H9 (cell line): ENCODE results near the gene PNKD. TPM values are rescaled to one million over a fixed set of nuclear protein-coding genes. Genes with fewer than 3 reads are reported as not detected.

ENCODE experiments used
- DNase-seq: peaks from one replicate; pipeline ENCODE4 v3.0.0-alpha.2; 2017
- H2AFZ ChIP-seq: one replicate; pipeline ENCODE4 v1.6.1; 2013; ENCODE audit warnings: mild to moderate bottlenecking, low read length, control low read depth, moderate library complexity
- H2AK5ac ChIP-seq: 2 replicates; pipeline ENCODE4 v1.6.1; 2013; ENCODE audit warnings: low read length, control low read depth, mixed read lengths; ENCODE audit not compliant: insufficient read length
- H2BK120ac ChIP-seq: one replicate; pipeline ENCODE4 v1.6.1; 2013; ENCODE audit warnings: low read depth, mild to moderate bottlenecking, low read length, control low read depth, inconsistent platforms; ENCODE audit not compliant: poor library complexity, severe bottlenecking
- H2BK12ac ChIP-seq: 2 replicates; pipeline ENCODE4 v1.6.1; 2013; ENCODE audit warnings: low read length, control low read depth, mixed read lengths, low read depth; ENCODE audit not compliant: insufficient read length
- H2BK15ac ChIP-seq: 2 replicates; pipeline ENCODE4 v1.6.1; 2013; ENCODE audit warnings: low read depth, low read length, control low read depth
- H2BK20ac ChIP-seq: one replicate; pipeline ENCODE4 v1.6.1; 2013; ENCODE audit warnings: low read depth, mild to moderate bottlenecking, low read length, control low read depth, inconsistent platforms; ENCODE audit not compliant: poor library complexity, severe bottlenecking
- H2BK5ac ChIP-seq: 2 replicates; pipeline ENCODE4 v1.6.1; 2013; ENCODE audit warnings: low read length, control low read depth, mixed read lengths; ENCODE audit not compliant: insufficient read length
- H3K14ac ChIP-seq: 2 replicates; pipeline ENCODE4 v1.6.1; 2013; ENCODE audit warnings: low read length, control low read depth; ENCODE audit not compliant: insufficient read depth
- H3K18ac ChIP-seq: 2 replicates; pipeline ENCODE4 v1.6.1; 2013; ENCODE audit warnings: low read depth, mild to moderate bottlenecking, mixed read lengths, low read length, control low read depth; ENCODE audit not compliant: insufficient read length
- H3K23ac ChIP-seq: 2 replicates; pipeline ENCODE4 v1.6.1; 2013; ENCODE audit warnings: low read length, control low read depth, mixed read lengths, low read depth; ENCODE audit not compliant: insufficient read length
- H3K23me2 ChIP-seq: 2 replicates; pipeline ENCODE4 v1.6.1; 2013; ENCODE audit warnings: low read depth, mild to moderate bottlenecking, mixed read lengths, low read length, control low read depth; ENCODE audit not compliant: insufficient read length, poor library complexity, severe bottlenecking
- H3K27ac ChIP-seq: 2 replicates; pipeline ENCODE4 v1.5.1; 2013; ENCODE audit warnings: low read length, control low read depth, mixed read lengths, low read depth; ENCODE audit not compliant: insufficient read length
- H3K27me3 ChIP-seq: 2 replicates; pipeline ENCODE4 v1.6.1; 2013; ENCODE audit warnings: low read length, control low read depth, inconsistent platforms; ENCODE audit not compliant: insufficient read depth
- H3K4ac ChIP-seq: 2 replicates; pipeline ENCODE4 v1.6.1; 2013; ENCODE audit warnings: low read depth, mild to moderate bottlenecking, control low read depth, inconsistent platforms, low read length, moderate library complexity
- H3K4me1 ChIP-seq: 2 replicates; pipeline ENCODE4 v1.6.1; 2013; ENCODE audit warnings: low read length, control low read depth, inconsistent platforms; ENCODE audit not compliant: insufficient read depth
- H3K4me2 ChIP-seq: 2 replicates; pipeline ENCODE4 v1.6.1; 2013; ENCODE audit warnings: low read length, control low read depth, mixed read lengths; ENCODE audit not compliant: insufficient read length, insufficient read depth
- H3K56ac ChIP-seq: 2 replicates; pipeline ENCODE4 v1.6.1; 2013; ENCODE audit warnings: low read depth, mild to moderate bottlenecking, mixed read lengths, low read length, control low read depth; ENCODE audit not compliant: insufficient read length
- H3K79me1 ChIP-seq: 2 replicates; pipeline ENCODE4 v1.6.1; 2013; ENCODE audit warnings: low read depth, mild to moderate bottlenecking, moderate library complexity, low read length, control low read depth, inconsistent platforms; ENCODE audit not compliant: insufficient read depth, poor library complexity, severe bottlenecking
- H3K79me2 ChIP-seq: 2 replicates; pipeline ENCODE4 v1.6.1; 2013; ENCODE audit warnings: low read length, control low read depth, inconsistent platforms; ENCODE audit not compliant: insufficient read depth
- H3K9ac ChIP-seq: 2 replicates; pipeline ENCODE4 v1.6.1; 2013; ENCODE audit warnings: low read length, control low read depth, mixed read lengths; ENCODE audit not compliant: insufficient read length; ENCODE audit errors: extremely low read depth
- H3K9me3 ChIP-seq: one replicate; pipeline ENCODE4 v1.6.1; 2013; ENCODE audit warnings: low read depth, low read length, inconsistent platforms; ENCODE audit not compliant: control insufficient read depth
- H3T11ph ChIP-seq: one replicate; pipeline ENCODE4 v1.6.1; 2013; ENCODE audit warnings: mild to moderate bottlenecking, low read length, control low read depth, inconsistent platforms
- H4K20me1 ChIP-seq: one replicate; pipeline ENCODE4 v1.6.1; 2013; ENCODE audit not compliant: control insufficient read depth, insufficient read length, insufficient read depth
- H4K5ac ChIP-seq: 2 replicates; pipeline ENCODE4 v1.6.1; 2013; ENCODE audit warnings: low read depth, mild to moderate bottlenecking, mixed read lengths, low read length, control low read depth; ENCODE audit not compliant: insufficient read length
- H4K8ac ChIP-seq: replicated peaks from 2 replicates; pipeline ENCODE4 v1.6.1; 2013; ENCODE audit warnings: low read length, control low read depth, mixed read lengths, low read depth; ENCODE audit not compliant: insufficient read length
- H4K91ac ChIP-seq: 2 replicates; pipeline ENCODE4 v1.6.1; 2013; ENCODE audit warnings: low read depth, mild to moderate bottlenecking, moderate library complexity, mixed read lengths, low read length, control low read depth; ENCODE audit not compliant: insufficient read length
- H3K27ac Mint-ChIP-seq, 3 experiments: 2 replicates in 2 of 3; 3 replicates in 1 of 3; pipeline ENCODE4 v1.8.0; 2020 to 2021; ENCODE audit warnings: mixed read lengths in 3 of 3, mild to moderate bottlenecking in 1 of 3, moderate library complexity in 1 of 3
- H3K27me3 Mint-ChIP-seq: 2 replicates; pipeline ENCODE4 v1.8.0; 2021; ENCODE audit warnings: low read depth, mild to moderate bottlenecking, moderate library complexity, mixed read lengths
- H3K36me3 Mint-ChIP-seq, 3 experiments: 2 replicates in 2 of 3; 3 replicates in 1 of 3; pipeline ENCODE4 v1.8.0; 2020 to 2021; ENCODE audit warnings: low read depth in 3 of 3, mixed read lengths in 3 of 3; ENCODE audit not compliant: insufficient read depth in 1 of 3
- H3K4me1 Mint-ChIP-seq, 2 experiments: 2 replicates each; pipeline ENCODE4 v1.8.0; 2020; ENCODE audit warnings: mixed read lengths in 2 of 2
- H3K4me3 Mint-ChIP-seq, 2 experiments: 2 replicates in 1 of 2; 3 replicates in 1 of 2; pipeline ENCODE4 v1.8.0; 2020 to 2021; ENCODE audit warnings: mild to moderate bottlenecking in 2 of 2, mixed read lengths in 2 of 2, moderate library complexity in 1 of 2
- H3K9me3 Mint-ChIP-seq, 2 experiments: 2 replicates in 1 of 2; 3 replicates in 1 of 2; pipeline ENCODE4 v1.8.0; 2020; ENCODE audit warnings: mild to moderate bottlenecking in 2 of 2, mixed read lengths in 2 of 2, moderate library complexity in 1 of 2
- CTCF ChIP-seq: fragments of 200-600 bp; sonication (generic); conservative IDR thresholded peaks from 3 replicates; pipeline ENCODE4 v1.8.0; 2021; ENCODE audit warnings: antibody characterized with exemption, mild to moderate bottlenecking
- WGBS: extraction: QIAGEN DNeasy Blood & Tissue Kit; methylation state at CpG from one replicate; pipeline ENCODE4 v1.1.7; 2013; ENCODE audit warnings: missing lambda C conversion rate, low lambda C conversion rate, mixed read lengths; ENCODE audit not compliant: insufficient read length; ENCODE audit errors: extremely low coverage; 5-methylcytosine and 5-hydroxymethylcytosine counted together
- total RNA-seq: library from RNA; stranded (reverse); gene quantifications from 2 replicates; pipeline ENCODE4 v1.2.1, GENCODE V29; 2021

Gene PNKD
- total RNA-seq, 1 experiment from 2014 or later = 31.6 TPM

GRCh38 chr2:218343591-218343990 is 73.3 kb downstream of the PNKD start:
- Histone ChIP-seq H3K79me1 (no peaks in the 10 kb centered on the region), H4K5ac (no peak overlapping the region), H3K4ac (no peak overlapping the region), H2AFZ (no peak overlapping the region), H3K56ac (no peak overlapping the region), H4K91ac (no peak overlapping the region), H3K23ac (no peak overlapping the region), H3K9ac (no peak overlapping the region), H2BK15ac (no peak overlapping the region), H3K27me3 (no peaks in the 10 kb centered on the region), H3K18ac (no peak overlapping the region), H3K79me2 (no peaks in the 10 kb centered on the region), H3K27ac (no peak overlapping the region), H2BK20ac (no peak overlapping the region), H2BK120ac (no peak overlapping the region), H3K23me2 (no peaks in the 10 kb centered on the region), H3K4me2 (no peak overlapping the region), H2BK12ac (no peak overlapping the region), H2AK5ac (no peak overlapping the region), H3K14ac (no peak overlapping the region; the same call in 1 of the 2 replicates), H3T11ph (no peak overlapping the region), H3K9me3 (no peaks in the 10 kb centered on the region), H3K4me1 (no peaks in the 10 kb centered on the region; the same call in 1 of the 2 replicates), H2BK5ac (no peak overlapping the region), H4K8ac (no peak overlapping the region), H4K20me1 (no peaks in the 10 kb centered on the region)
- peaks cover 0 to 2% of the 10 kb centered on the region in 2 experiments; a peak in 1 of 5 replicates for H3K9me3 Mint-ChIP-seq
- TF ChIP-seq CTCF = no peak
- peaks cover 5 to 8% of the 10 kb centered on the region in 2 experiments for H3K4me1 Mint-ChIP-seq
- no peak for DNase-seq
- H3K4me3 Mint-ChIP-seq = no peak overlapping the region; a peak in 1 of 5 replicates
- peaks cover 0 to 6% (median 2%) of the 10 kb centered on the region in 3 experiments; a peak in 4 of 7 replicates for H3K36me3 Mint-ChIP-seq
- no peaks in the 10 kb centered on the region for H3K27me3 Mint-ChIP-seq
- peak overlapping the region in 2 of 3 experiments; percentile 76 to 77; a peak in 3 of 7 replicates for H3K27ac Mint-ChIP-seq
- WGBS = no CpG with 5 or more reads among the region's 3 CpGs
